Cardiac fibroblast (primary cell): ENCODE measurements around the gene PNPLA8.

Experiments
- DNase-seq, 2 donors: peaks; one replicate each; pipeline versions ENCODE4 v3.0.0 to v3.0.0-alpha.2; 2010; ENCODE audit warnings: low read depth in 2 of 2
- H3K4me3 ChIP-seq, 2 donors: replicated peaks in 1 of 2; 1 replicate in 1 of 2; 2 replicates in 1 of 2; pipeline ENCODE4 v1.5.1; 2011; ENCODE audit warnings: low read depth in 2 of 2, low read length in 2 of 2, mild to moderate bottlenecking in 2 of 2, moderate library complexity in 1 of 2
- CTCF ChIP-seq: IDR thresholded peaks from one replicate; pipeline ENCODE4 v1.5.1; 2011; ENCODE audit warnings: low read depth, mild to moderate bottlenecking, low read length, inconsistent platforms

Gene PNPLA8

GRCh38 chr7:108537229-108537628, 11.3 kb upstream of the PNPLA8 start:
- DNase-seq = no peak
- H3K4me3 ChIP-seq = no peak overlapping the region
- TF ChIP-seq CTCF = no peak

DNA sequence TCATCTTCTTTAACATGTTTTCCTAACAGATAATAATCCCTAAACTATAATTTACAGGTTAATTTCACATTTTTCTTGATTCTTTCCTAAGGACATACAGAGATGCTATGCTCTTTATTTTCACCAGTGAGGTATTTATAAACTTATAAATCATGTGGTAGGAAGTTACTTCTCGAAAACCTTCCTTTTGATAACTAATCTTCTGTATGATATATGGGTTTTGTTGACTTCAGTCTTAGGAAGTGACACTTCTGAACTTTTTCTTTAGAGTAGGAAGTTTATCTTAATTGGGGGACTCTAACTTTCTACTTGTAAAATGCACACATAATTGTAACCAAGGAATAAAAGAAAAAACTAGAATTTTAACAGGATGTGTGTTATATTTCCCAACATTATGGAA, 9.8 kb upstream of the PNPLA8 start:
- no peak for DNase-seq
- no peak overlapping the region for H3K4me3 ChIP-seq
- no peak for TF ChIP-seq CTCF

DNA sequence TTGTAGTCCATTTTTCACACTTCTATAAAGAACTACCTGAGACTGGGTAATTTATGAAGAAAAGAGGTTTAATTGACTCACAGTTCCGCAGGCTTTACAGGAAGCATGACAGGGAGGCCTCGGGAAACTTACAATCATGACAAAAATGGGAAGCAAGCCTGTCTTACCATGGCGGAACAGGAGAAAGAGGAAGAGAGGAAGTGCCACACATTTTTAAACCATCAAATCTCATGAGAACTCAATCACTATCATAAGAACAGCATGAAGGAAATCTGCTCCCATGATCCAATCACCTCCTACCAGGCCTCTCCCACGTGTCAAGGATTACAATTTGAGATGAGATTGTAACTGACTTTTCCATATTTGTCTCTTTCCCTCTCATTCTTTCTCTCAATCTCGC, 9.3 kb upstream of the PNPLA8 start:
- no peak overlapping the region for H3K4me3 ChIP-seq
- no peak for DNase-seq
- no peak for TF ChIP-seq CTCF

DNA sequence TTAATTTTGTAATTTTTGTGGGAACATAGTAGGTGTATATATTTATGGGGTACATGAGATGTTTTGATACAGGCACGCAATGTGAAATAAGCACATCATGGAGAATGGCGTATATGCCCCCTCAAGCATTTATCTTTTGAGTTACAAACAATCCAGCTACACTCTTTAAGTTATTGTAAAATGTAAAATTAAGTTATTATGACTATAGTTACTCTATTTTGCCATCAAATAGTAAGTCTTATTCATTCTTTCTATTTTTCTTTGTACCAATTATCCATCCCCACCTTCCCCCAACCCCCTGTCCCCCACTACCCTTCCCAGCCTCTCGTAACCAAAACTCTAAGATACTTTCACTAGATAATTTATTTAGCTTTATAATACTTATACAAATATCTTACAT, 7.8 kb upstream of the PNPLA8 start:
- TF ChIP-seq CTCF = no peak
- no peak overlapping the region for H3K4me3 ChIP-seq
- DNase-seq = no peak

- DNase-seq = no peak
- TF ChIP-seq CTCF = no peak
- no peak overlapping the region for H3K4me3 ChIP-seq
Observed at GRCh38 chr7:108529341-108529740, 3.4 kb upstream of the PNPLA8 start.

- no peak for DNase-seq
- TF ChIP-seq CTCF = no peak
- H3K4me3 ChIP-seq = no peak overlapping the region
Observed at GRCh38 chr7:108528183-108528712, 2.3 kb upstream of the PNPLA8 start.

GRCh38 chr7:108526768-108527017, 758 bp upstream of the PNPLA8 start:
- H3K4me3 ChIP-seq = peak overlapping the region; percentile 65 to 89
- no peak for TF ChIP-seq CTCF
- no peak for DNase-seq
